A673 (cell line): ENCODE measurements around the gene EZR. TPM values are rescaled to one million over a fixed set of nuclear protein-coding genes. Genes with fewer than 3 reads are reported as not detected.

ENCODE experiments used
- BruUV-seq: library from RNA; stranded (reverse); fragments of 400-500 nt; replicated peaks from 2 replicates; lab custom pipeline; 2021; lab: Mats Ljungman, UMichigan
- CTCF ChIA-PET: fragments of 300-600 bp; sonication (Branson Sonifier 250); formaldehyde crosslinking; loops from one replicate; lab custom pipeline; 2022; ENCODE audit warnings: antibody characterized with exemption; lab: Charles Lee
- POLR2A ChIA-PET: fragments of 300-600 bp; sonication (Branson Sonifier 250); formaldehyde crosslinking; loops from one replicate; lab custom pipeline; 2022; ENCODE audit warnings: antibody characterized with exemption; ENCODE audit not compliant: low non-redundant PET; lab: Charles Lee
- DNase-seq: peaks from one replicate; pipeline ENCODE4 v3.0.0-alpha.2; 2015; ENCODE audit warnings: low spot score
- H3K27ac ChIP-seq: fragments of 200-600 bp; sonication (generic); 2 replicates; pipeline ENCODE4 v1.5.1; 2016; ENCODE audit warnings: mixed run types, low read depth, mild to moderate bottlenecking, mixed read lengths, antibody characterized with exemption, low read length; ENCODE audit not compliant: poor library complexity, severe bottlenecking
- H3K27me3 ChIP-seq: fragments of 200-600 bp; sonication (generic); replicated peaks from 2 replicates; pipeline ENCODE4 v1.6.1; 2017; ENCODE audit warnings: mixed run types, low read depth, mild to moderate bottlenecking, mixed read lengths, antibody characterized with exemption, low read length; ENCODE audit not compliant: insufficient read depth, poor library complexity
- H3K36me3 ChIP-seq: fragments of 200-600 bp; sonication (generic); 2 replicates; pipeline ENCODE4 v1.6.1; 2016; ENCODE audit warnings: mixed run types, mild to moderate bottlenecking, mixed read lengths, antibody characterized with exemption, low read length; ENCODE audit not compliant: insufficient read depth, poor library complexity, severe bottlenecking
- H3K4me1 ChIP-seq: fragments of 200-600 bp; sonication (generic); 2 replicates; pipeline ENCODE4 v1.6.1; 2017; ENCODE audit warnings: mixed run types, mild to moderate bottlenecking, mixed read lengths, antibody characterized with exemption, low read length; ENCODE audit not compliant: insufficient read depth, poor library complexity, severe bottlenecking
- H3K4me3 ChIP-seq: fragments of 200-600 bp; sonication (generic); 2 replicates; pipeline ENCODE4 v1.5.1; 2016; ENCODE audit warnings: low read depth, mixed run types, mild to moderate bottlenecking, mixed read lengths, low read length; ENCODE audit not compliant: poor library complexity, severe bottlenecking
- H3K9me3 ChIP-seq: fragments of 200-600 bp; sonication (generic); 2 replicates; pipeline ENCODE4 v1.6.1; 2016; ENCODE audit warnings: mixed run types, low read depth, mild to moderate bottlenecking, mixed read lengths, antibody characterized with exemption, low read length; ENCODE audit not compliant: poor library complexity, severe bottlenecking
- CTCF ChIP-seq: fragments of 300-800, 200-600 bp; sonication (generic); conservative IDR thresholded peaks from 2 replicates; pipeline ENCODE4 v1.5.1; 2017; ENCODE audit warnings: low read depth, mild to moderate bottlenecking, antibody characterized with exemption, low read length, moderate library complexity, mixed read lengths
- EZH2 ChIP-seq: fragments of 200-600 bp; sonication (generic); IDR thresholded peaks from 2 replicates; pipeline ENCODE4 v1.6.1; 2017; ENCODE audit warnings: borderline replicate concordance, low read depth, mild to moderate bottlenecking, mixed read lengths, antibody characterized with exemption, low read length; ENCODE audit not compliant: poor library complexity, severe bottlenecking
- intact Hi-C: fragments of 100-400 bp; cut with micrococcal nuclease; formaldehyde crosslinking; loops from one replicate; pipeline ENCODE4 v1.10.0; 2022; ENCODE audit not compliant: unreplicated experiment
- total RNA-seq: library from RNA; stranded (reverse); gene quantifications from 2 replicates; pipeline ENCODE4 v1.2.3, GENCODE V29; 2021

EZR gene
- total RNA-seq, 1 experiment from 2014 or later = 144 TPM

DNA sequence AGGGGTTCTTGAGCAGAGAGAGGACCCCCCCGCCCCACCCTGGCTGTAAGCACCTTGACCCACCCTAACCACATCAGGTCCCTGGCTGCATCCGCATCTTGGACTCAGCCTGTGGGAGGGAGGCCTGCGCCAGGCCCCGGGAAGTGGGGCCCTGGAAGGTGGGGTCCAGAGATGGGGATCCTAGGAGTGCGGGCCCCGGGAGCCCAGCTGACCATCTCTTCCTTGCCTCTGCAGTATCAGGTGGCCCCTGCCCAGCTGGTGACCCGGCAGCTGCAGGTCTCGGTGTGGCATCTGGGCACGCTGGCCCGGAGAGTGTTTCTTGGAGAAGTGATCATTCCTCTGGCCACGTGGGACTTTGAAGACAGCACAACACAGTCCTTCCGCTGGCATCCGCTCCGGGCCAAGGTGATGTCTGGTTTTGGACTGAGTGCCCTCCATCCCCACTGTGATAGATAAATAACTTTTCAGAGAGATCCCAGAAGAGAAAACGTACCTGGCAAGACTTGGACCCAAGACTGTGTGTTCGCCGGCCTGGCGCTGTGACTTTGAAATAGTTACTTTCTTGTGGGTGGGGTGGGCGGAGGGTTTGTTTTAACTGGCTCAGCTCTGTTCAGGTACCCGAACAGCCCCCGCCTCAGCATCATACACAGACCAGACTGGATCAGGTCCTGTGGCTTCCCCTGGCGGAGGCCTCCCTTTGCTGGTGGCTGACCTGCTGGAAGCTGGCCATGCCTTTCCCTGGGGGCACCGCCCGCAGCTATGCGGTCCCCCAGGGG lies 62.0 kb downstream of the EZR start:
- intact Hi-C loops = no loop called here
- Histone ChIP-seq H3K4me3 (no peak overlapping the region), H3K36me3 (no peaks in the 10 kb centered on the region), H3K27ac (no peak overlapping the region), H3K4me1 (peaks cover 19% of the 10 kb centered on the region), H3K9me3 (no peaks in the 10 kb centered on the region), H3K27me3 (no peaks in the 10 kb centered on the region)
- no peak for TF ChIP-seq CTCF
- TF ChIP-seq EZH2 = no peak
- DNase-seq = no peak
- BruUV-seq = no TSS peak
- ChIA-PET POLR2A (no interaction called here), CTCF (no interaction called here)

GRCh38 chr6:158756126-158756525 lies 63.0 kb downstream of the EZR start:
- ChIA-PET CTCF (no interaction called here), POLR2A (no interaction called here)
- peaks cover 30% of the 10 kb centered on the region for H3K4me1 ChIP-seq
- DNase-seq = no peak
- no peak overlapping the region for H3K27ac ChIP-seq
- H3K36me3 ChIP-seq = no peaks in the 10 kb centered on the region
- no TSS peak for BruUV-seq
- intact Hi-C loops = no loop called here
- no peak overlapping the region for H3K4me3 ChIP-seq
- no peak for TF ChIP-seq EZH2
- TF ChIP-seq CTCF = no peak
- no peaks in the 10 kb centered on the region for H3K9me3 ChIP-seq
- no peaks in the 10 kb centered on the region for H3K27me3 ChIP-seq

DNA sequence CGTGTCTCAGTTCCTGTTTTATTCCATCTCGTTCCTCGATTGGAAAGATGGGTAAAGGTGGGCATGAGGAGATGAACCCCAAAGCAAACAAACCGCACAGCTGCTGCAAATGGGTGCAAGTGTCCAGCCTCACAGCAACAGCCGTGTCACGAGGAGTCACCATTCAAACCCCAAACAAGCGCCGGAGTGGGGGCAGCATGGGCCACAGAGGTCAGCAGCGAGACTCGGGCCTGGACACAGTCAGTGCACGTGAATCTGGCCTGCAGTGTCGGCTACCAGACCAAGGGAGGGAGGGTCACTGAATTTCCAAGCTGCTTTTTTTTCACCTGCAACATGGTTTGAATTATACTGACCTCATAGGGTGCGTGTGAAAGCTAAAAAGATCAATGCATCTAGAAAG lies 63.5 kb downstream of the EZR start:
- CTCF ChIA-PET = no interaction called here
- H3K4me1 ChIP-seq = peaks cover 31% of the 10 kb centered on the region

More for the DNA sequence above, 63.5 kb downstream of the EZR start:
- no peaks in the 10 kb centered on the region for H3K36me3 ChIP-seq
- no TSS peak for BruUV-seq
- H3K27ac ChIP-seq = no peak overlapping the region
- H3K27me3 ChIP-seq = no peaks in the 10 kb centered on the region
- no peak for TF ChIP-seq CTCF
- TF ChIP-seq EZH2 = no peak
- intact Hi-C loops = no loop called here
- POLR2A ChIA-PET = no interaction called here
- H3K4me3 ChIP-seq = no peak overlapping the region
- no peaks in the 10 kb centered on the region for H3K9me3 ChIP-seq
- no peak for DNase-seq
